Activated CD8-positive, alpha-beta memory T cell treated with anti-CD3 and anti-CD28 coated beads, Interleukin-2, amount 50 U/mL, for 24 hours (primary cell): ENCODE measurements around the gene SRGAP2C.
"Not testable (repeated sequence)": the region's sequence is repeated elsewhere in the genome, so short reads cannot be mapped to it uniquely, and the experiment has no call there.

Source experiments
- DNase-seq: peaks from one replicate; pipeline ENCODE4 v3.0.0-alpha.2; 2020; ENCODE audit errors: extremely low read depth

SRGAP2C gene

GRCh38 chr1:121279548-121279898, 94.7 kb downstream of the SRGAP2C start:
- DNase-seq: not testable (repeated sequence)

GRCh38 chr1:121280699-121281317, 96.0 kb downstream of the SRGAP2C start:
- DNase-seq: not testable (repeated sequence)

- DNase-seq: not testable (repeated sequence)
These were observed 96.7 kb downstream of the SRGAP2C start for GRCh38 chr1:121281480-121281879.

GRCh38 chr1:121283587-121284180, 98.9 kb downstream of the SRGAP2C start:
- DNase-seq: not testable (repeated sequence)

- DNase-seq: not testable (repeated sequence)
These were observed 107.8 kb downstream of the SRGAP2C start for GRCh38 chr1:121292590-121292989.

- not testable (repeated sequence) for DNase-seq
These were observed 108.8 kb downstream of the SRGAP2C start for GRCh38 chr1:121293263-121294204.

GRCh38 chr1:121294205-121294570, 109.4 kb downstream of the SRGAP2C start:
- DNase-seq: not testable (repeated sequence)

- DNase-seq: not testable (repeated sequence)
These were observed 111.8 kb downstream of the SRGAP2C start for GRCh38 chr1:121296563-121296962.

GRCh38 chr1:121298529-121298928, 113.8 kb downstream of the SRGAP2C start:
- not testable (repeated sequence) for DNase-seq

- not testable (repeated sequence) for DNase-seq
These were observed 114.9 kb downstream of the SRGAP2C start for GRCh38 chr1:121299514-121300149.

- DNase-seq: not testable (repeated sequence)
These were observed 117.1 kb downstream of the SRGAP2C start for GRCh38 chr1:121301876-121302275.

GRCh38 chr1:121307759-121308158, 123.0 kb downstream of the SRGAP2C start:
- not testable (repeated sequence) for DNase-seq

GRCh38 chr1:121315509-121315908, 130.7 kb downstream of the SRGAP2C start:
- DNase-seq: not testable (repeated sequence)

- not testable (repeated sequence) for DNase-seq
These were observed 131.3 kb downstream of the SRGAP2C start for GRCh38 chr1:121316081-121316480.

- not testable (repeated sequence) for DNase-seq
These were observed 133.0 kb downstream of the SRGAP2C start for GRCh38 chr1:121317491-121318468.

GRCh38 chr1:121318687-121319086, 133.9 kb downstream of the SRGAP2C start:
- not testable (repeated sequence) for DNase-seq

GRCh38 chr1:121321660-121322059, 136.9 kb downstream of the SRGAP2C start:
- DNase-seq: not testable (repeated sequence)

GRCh38 chr1:121324726-121325125, 140.0 kb downstream of the SRGAP2C start:
- not testable (repeated sequence) for DNase-seq

GRCh38 chr1:121332141-121332540, 147.4 kb downstream of the SRGAP2C start:
- DNase-seq: not testable (repeated sequence)
